Measurements from ENCODE around the gene KRT26.
"Not testable (repeated sequence)": the region's sequence is repeated elsewhere in the genome, so short reads cannot be mapped to it uniquely, and the experiment has no call there.

Gene KRT26

DNA sequence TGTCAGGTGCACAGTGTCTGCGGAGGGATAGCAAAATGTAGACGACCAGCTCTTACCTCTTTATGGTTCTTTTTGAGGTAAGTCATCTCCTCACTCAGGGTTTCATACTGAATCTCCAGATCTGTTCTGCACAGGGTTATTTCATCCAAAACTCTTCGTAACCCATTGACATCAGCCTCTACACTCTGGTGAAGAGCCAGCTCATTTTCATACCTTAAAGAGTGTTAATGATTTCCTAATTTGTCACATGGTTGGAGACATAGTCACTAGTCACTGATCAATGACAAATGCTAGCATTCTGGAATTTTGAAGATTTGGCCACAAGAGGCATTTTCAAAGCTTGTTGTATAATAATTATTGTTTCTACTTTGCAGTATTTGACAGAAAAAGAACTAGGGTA lies 18.2 kb downstream of the KRT26 start:
- DNase-seq (ENCODE audit: extremely low read depth, low read depth), result no peak
- TF ChIP-seq, protein P1, sequence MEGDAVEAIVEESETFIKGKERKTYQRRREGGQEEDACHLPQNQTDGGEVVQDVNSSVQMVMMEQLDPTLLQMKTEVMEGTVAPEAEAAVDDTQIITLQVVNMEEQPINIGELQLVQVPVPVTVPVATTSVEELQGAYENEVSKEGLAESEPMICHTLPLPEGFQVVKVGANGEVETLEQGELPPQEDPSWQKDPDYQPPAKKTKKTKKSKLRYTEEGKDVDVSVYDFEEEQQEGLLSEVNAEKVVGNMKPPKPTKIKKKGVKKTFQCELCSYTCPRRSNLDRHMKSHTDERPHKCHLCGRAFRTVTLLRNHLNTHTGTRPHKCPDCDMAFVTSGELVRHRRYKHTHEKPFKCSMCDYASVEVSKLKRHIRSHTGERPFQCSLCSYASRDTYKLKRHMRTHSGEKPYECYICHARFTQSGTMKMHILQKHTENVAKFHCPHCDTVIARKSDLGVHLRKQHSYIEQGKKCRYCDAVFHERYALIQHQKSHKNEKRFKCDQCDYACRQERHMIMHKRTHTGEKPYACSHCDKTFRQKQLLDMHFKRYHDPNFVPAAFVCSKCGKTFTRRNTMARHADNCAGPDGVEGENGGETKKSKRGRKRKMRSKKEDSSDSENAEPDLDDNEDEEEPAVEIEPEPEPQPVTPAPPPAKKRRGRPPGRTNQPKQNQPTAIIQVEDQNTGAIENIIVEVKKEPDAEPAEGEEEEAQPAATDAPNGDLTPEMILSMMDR (IDR thresholded peaks at IDR 0.05; ENCODE audit: low read depth, low read length), result no peak

DNA sequence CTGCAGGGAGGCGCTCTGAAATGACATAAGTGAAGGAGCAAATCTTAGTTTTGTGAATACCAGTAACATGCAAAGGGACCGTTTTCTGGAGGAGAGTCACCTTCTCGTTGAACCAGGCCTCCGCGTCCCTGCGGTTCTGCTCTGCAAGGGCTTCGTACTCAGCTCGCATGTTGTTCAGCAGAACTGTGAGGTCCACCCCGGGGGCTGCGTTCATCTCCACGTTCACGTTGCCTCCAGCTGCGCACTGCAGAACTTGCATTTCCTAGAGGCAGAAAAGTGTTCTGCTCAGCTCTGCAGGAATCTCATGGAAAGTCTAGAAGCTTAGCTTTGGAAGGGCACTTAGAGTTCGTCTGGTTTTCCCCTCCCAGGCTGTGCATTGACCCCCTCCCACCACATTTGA lies 20.9 kb downstream of the KRT26 start:
- TF ChIP-seq, protein P1 (IDR thresholded peaks at IDR 0.05; ENCODE audit: low read depth, low read length), result no peak
- no peak for DNase-seq (ENCODE audit: extremely low read depth, low read depth)

DNA sequence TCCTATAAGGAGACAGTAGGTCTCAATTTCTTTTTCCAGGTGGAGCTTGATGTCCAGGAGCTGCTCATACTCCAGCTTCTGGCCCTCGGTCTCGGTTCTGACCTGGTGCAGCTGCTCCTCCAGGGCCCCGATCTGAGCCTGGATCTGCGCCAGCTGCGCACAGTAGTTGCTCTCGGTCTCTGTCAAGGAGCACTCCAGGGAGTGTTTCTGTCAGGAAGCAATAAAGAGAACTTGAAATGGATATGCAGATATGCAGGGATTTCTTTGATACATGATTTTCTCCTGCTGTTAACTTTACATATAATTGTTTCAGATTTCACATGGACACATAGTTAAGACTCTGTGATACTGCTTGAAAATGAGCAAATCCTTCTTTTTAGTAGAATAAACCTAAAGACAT lies 21.6 kb downstream of the KRT26 start:
- no peak for DNase-seq (ENCODE audit: extremely low read depth, low read depth)
- TF ChIP-seq, protein P1 (IDR thresholded peaks at IDR 0.05; ENCODE audit: low read depth, low read length), result no peak

DNA sequence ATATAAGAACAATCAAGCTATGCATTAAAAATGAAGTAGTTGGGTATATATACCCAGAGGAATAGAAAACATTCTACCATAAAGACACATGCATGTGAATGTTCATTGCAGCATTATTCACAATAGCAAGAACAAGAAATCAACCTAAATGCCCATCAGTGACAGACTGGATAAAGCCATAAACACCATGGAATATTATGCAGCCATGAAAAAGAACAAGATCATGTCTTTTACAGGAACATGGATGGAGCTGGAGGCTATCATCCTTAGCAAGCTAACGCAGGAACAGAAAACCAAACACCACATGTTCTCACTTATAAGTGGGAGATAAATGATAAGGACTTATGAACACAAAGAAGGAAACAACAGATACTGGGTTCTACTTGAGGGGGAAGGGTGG lies 23.3 kb downstream of the KRT26 start:
- DNase-seq (ENCODE audit: extremely low read depth, low read depth), result not testable (repeated sequence)

DNA sequence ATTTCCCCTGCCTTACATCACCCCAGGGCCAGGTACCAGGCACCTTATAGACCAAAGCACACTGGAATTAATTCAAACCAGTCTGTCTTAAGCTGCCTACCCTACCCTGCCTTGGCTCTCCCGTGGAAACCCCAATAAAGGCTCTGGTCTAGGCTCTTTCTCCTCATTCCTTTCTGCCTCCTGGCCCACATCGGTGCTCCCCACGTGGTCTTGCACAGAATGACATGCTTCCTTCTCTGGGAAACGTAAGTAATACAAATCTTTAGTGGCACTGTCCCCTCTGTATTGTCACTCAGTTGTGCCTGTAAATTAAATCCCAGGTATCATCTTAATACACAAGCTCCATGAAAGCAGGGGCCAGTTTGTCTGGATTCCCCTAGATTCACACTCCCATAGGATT lies 33.4 kb downstream of the KRT26 start:
- TF ChIP-seq, protein P1 (IDR thresholded peaks at IDR 0.05; ENCODE audit: low read depth, low read length), result no peak
- no peak for DNase-seq (ENCODE audit: extremely low read depth, low read depth)

DNA sequence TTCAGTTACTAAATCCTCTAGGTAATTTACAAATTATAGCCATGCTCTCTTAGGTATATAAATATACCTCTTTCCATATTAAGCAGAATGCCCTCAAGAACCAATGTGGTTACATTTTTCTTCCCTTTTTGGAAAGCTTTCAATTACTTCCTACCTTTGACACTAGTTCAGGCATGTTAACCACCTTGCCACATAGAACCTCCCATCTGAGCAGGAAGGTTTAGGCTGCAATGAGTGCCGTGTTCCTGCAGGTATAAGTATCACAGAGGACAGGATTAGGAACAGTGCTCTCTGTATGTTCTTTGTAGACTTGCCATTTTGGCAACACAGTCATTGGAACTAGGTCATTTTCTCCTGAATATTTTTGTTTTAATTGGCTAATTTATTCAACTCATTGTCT lies 37.0 kb downstream of the KRT26 start:
- DNase-seq (ENCODE audit: extremely low read depth, low read depth), result no peak
- TF ChIP-seq, protein P1 (IDR thresholded peaks at IDR 0.05; ENCODE audit: low read depth, low read length), result no peak

DNA sequence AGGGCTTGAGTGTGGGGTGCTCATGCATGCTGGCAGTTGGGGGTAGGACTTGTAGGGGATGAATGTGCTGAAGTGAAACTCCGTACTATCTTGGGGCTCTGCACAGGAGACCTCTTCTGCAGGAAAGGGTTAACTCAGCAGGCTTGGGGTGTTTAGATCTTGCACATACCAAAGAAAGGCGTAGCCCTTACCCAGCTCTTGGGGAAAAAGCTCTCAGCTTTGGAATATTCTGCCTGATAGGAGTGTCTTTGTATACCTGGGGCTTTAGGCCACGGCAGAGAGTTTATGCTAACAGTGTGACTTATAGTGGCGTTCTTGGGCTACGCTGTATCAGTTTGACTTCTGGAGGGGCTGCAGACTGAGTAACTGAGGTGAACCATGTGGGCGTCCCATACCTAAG lies 38.0 kb downstream of the KRT26 start:
- DNase-seq (ENCODE audit: extremely low read depth, low read depth), result no peak
- TF ChIP-seq, protein P1 (IDR thresholded peaks at IDR 0.05; ENCODE audit: low read depth, low read length), result no peak

DNA sequence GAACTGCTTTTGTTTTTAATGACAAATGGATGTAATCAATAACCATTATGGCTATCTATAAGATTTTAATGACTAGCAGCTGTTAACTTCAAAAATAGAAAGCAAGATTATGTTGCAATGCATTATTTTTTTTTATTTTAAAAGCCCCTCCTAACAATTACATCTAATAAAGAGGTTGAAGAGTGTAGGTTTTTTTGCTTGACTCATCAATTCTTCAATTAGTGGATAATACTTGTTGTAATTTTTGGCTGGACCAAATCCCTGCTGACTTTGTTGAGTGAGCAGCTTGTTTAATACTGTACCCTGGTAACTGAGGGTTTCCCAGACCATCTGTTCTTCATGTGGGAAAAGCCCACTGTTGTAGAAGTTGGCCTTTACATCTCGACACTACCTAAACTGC lies 41.0 kb downstream of the KRT26 start:
- TF ChIP-seq, protein P1 (IDR thresholded peaks at IDR 0.05; ENCODE audit: low read depth, low read length), result no peak
- DNase-seq (ENCODE audit: extremely low read depth, low read depth), result no peak

Measured in AG09319 (cell line).